ENCODE data around the gene ACCS. TPM values are rescaled to one million over a fixed set of nuclear protein-coding genes. Genes with fewer than 3 reads are reported as not detected.

ACCS gene
- polyA plus RNA-seq, 4 donors, result 7.0 to 62.6 (median 30.8) TPM

GRCh38 chr11:44088377-44088776 lies 22.3 kb downstream of the ACCS start:
- DNase-seq, result no peak
- FAIRE-seq, result no peak
- Histone ChIP-seq H3K4me3 (ENCODE audit: low read depth in 1 of 3, low read length in 3 of 3) (no peak overlapping the region), H3K9me3 (ENCODE audit: control insufficient read depth in 2 of 2, insufficient read depth in 1 of 2, low read depth in 1 of 2, low read length in 1 of 2) (peaks cover 0 to 3% of the 10 kb centered on the region in 2 donors), H3K4me1 (ENCODE audit: control insufficient read depth in 3 of 3, insufficient read depth in 2 of 3, low read depth in 1 of 3, low read length in 2 of 3) (no peaks in the 10 kb centered on the region), H3K36me3 (ENCODE audit: control insufficient read depth in 3 of 3, insufficient read depth in 2 of 3, low read depth in 1 of 3, low read length in 3 of 3) (peaks cover 0 to 7% (median 0%) of the 10 kb centered on the region in 3 donors), H3K27ac (ENCODE audit: low read depth in 1 of 3, low read length in 2 of 3) (no peak overlapping the region), H3K27me3 (ENCODE audit: control insufficient read depth in 3 of 3, insufficient read depth in 3 of 3, low read length in 3 of 3) (no peaks in the 10 kb centered on the region)
- WGBS, 3 donors, result 78 to 97% (median 84%) methylated on average over 4 of the region's 4 CpGs

- H3K27ac ChIP-seq (ENCODE audit: low read depth in 1 of 3, low read length in 2 of 3), result no peak overlapping the region
- no peak for DNase-seq
- no peak overlapping the region for H3K4me3 ChIP-seq (ENCODE audit: low read depth in 1 of 3, low read length in 3 of 3)
- peaks cover 0 to 3% (median 0%) of the 10 kb centered on the region in 3 donors for H3K36me3 ChIP-seq (ENCODE audit: control insufficient read depth in 3 of 3, insufficient read depth in 2 of 3, low read depth in 1 of 3, low read length in 3 of 3)
- no peaks in the 10 kb centered on the region for H3K27me3 ChIP-seq (ENCODE audit: control insufficient read depth in 3 of 3, insufficient read depth in 3 of 3, low read length in 3 of 3)
- H3K4me1 ChIP-seq (ENCODE audit: control insufficient read depth in 3 of 3, insufficient read depth in 2 of 3, low read depth in 1 of 3, low read length in 2 of 3), result no peaks in the 10 kb centered on the region
- 87 to 93% (median 93%) methylated on average over 4 of the region's 4 CpGs for WGBS, 3 donors
- H3K9me3 ChIP-seq (ENCODE audit: control insufficient read depth in 2 of 2, insufficient read depth in 1 of 2, low read depth in 1 of 2, low read length in 1 of 2), result peaks cover 0 to 3% of the 10 kb centered on the region in 2 donors
- FAIRE-seq, result no peak
Observed at GRCh38 chr11:44088871-44089270, 22.8 kb downstream of the ACCS start.

GRCh38 chr11:44090539-44090938 lies 24.5 kb downstream of the ACCS start:
- FAIRE-seq (no peak), DNase-seq (no peak)
- no peak overlapping the region for H3K27ac ChIP-seq (ENCODE audit: low read depth in 1 of 3, low read length in 2 of 3)
- no peaks in the 10 kb centered on the region for H3K27me3 ChIP-seq (ENCODE audit: control insufficient read depth in 3 of 3, insufficient read depth in 3 of 3, low read length in 3 of 3)
- H3K9me3 ChIP-seq (ENCODE audit: control insufficient read depth in 2 of 2, insufficient read depth in 1 of 2, low read depth in 1 of 2, low read length in 1 of 2), result no peaks in the 10 kb centered on the region
- WGBS, 3 donors, result 90 to 95% (median 91%) methylated on average over 1 of the region's 1 CpG
- no peaks in the 10 kb centered on the region for H3K36me3 ChIP-seq (ENCODE audit: control insufficient read depth in 3 of 3, insufficient read depth in 2 of 3, low read depth in 1 of 3, low read length in 3 of 3)
- no peaks in the 10 kb centered on the region for H3K4me1 ChIP-seq (ENCODE audit: control insufficient read depth in 3 of 3, insufficient read depth in 2 of 3, low read depth in 1 of 3, low read length in 2 of 3)
- H3K4me3 ChIP-seq (ENCODE audit: low read depth in 1 of 3, low read length in 3 of 3), result no peak overlapping the region

GRCh38 chr11:44094260-44094868 lies 28.3 kb downstream of the ACCS start:
- H3K4me3 ChIP-seq (ENCODE audit: low read depth in 1 of 3, low read length in 3 of 3), result no peak overlapping the region
- FAIRE-seq, result no peak
- 25 to 28% (median 25%) methylated on average over 11 of the region's 11 CpGs for WGBS, 3 donors

DNA sequence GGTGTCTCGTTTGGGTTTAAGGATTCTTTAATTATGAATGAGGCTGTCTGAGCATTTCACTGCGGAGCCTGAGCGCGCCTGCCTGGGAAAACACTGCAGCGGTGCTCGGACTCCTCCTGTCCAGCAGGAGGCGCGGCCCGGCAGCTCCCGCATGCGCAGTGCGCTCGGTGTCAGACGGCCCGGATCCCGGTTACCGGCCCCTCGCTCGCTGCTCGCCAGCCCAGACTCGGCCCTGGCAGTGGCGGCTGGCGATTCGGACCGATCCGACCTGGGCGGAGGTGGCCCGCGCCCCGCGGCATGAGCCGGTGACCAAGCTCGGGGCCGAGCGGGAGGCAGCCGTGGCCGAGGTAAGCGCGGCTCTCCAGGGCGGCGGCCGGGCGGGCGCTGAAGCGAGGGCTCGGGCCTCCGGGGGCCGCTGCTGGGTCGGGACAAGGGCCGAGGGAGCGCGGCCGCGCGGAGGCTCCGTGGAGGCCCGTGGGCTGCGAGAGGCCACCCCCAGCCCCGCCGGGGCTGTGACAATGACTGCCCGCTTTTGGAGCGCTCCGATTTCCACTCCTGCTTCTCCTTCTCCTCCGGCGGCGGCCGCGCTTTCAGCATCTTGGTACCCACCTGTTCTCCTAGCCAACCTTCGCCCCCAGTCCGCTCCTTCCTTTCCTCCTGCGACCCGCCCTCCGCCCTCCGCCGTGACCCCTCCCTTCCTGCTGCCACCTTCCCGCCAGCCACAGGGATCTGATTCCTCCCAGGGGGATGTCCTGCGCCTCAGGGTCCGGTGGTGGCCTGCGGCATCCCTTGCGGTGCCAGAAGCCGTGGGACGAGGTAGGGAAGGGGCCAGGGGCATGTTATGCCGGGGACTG lies 29.7 kb downstream of the ACCS start, which contains the start of gene EXT2:
Gene EXT2 (plus strand): TSS at position 173 of the 854 bp plus-strand sequence. CDS start 12,035 bp downstream, outside the sequence.
- DNase-seq (peak; percentile 83 to 93), FAIRE-seq (no peak)
- peaks cover 3 to 4% (median 3%) of the 10 kb centered on the region in 3 donors for H3K36me3 ChIP-seq (ENCODE audit: control insufficient read depth in 3 of 3, insufficient read depth in 2 of 3, low read depth in 1 of 3, low read length in 3 of 3)
- WGBS, 3 donors, result 0 to 1% (median 0%) methylated on average over 47 to 83 of the region's 83 CpGs
- peak within 1 kb of the TSS; percentile 75 to 95 (median 81) for H3K4me3 ChIP-seq (ENCODE audit: low read depth in 1 of 3, low read length in 3 of 3)
- H3K27me3 ChIP-seq (ENCODE audit: control insufficient read depth in 3 of 3, insufficient read depth in 3 of 3, low read length in 3 of 3), result no peaks in the 10 kb centered on the region
- peak within 1 kb of the TSS; percentile 53 to 84 (median 79) for H3K27ac ChIP-seq (ENCODE audit: low read depth in 1 of 3, low read length in 2 of 3)
- peaks cover 0 to 4% of the 10 kb centered on the region in 2 donors for H3K9me3 ChIP-seq (ENCODE audit: control insufficient read depth in 2 of 2, insufficient read depth in 1 of 2, low read depth in 1 of 2, low read length in 1 of 2)
- peaks cover 0 to 6% (median 3%) of the 10 kb centered on the region in 3 donors for H3K4me1 ChIP-seq (ENCODE audit: control insufficient read depth in 3 of 3, insufficient read depth in 2 of 3, low read depth in 1 of 3, low read length in 2 of 3)

More at GRCh38 chr11:44094260-44094868, 28.3 kb downstream of the ACCS start:
- Histone ChIP-seq H3K27me3 (ENCODE audit: control insufficient read depth in 3 of 3, insufficient read depth in 3 of 3, low read length in 3 of 3) (no peaks in the 10 kb centered on the region), H3K9me3 (ENCODE audit: control insufficient read depth in 2 of 2, insufficient read depth in 1 of 2, low read depth in 1 of 2, low read length in 1 of 2) (no peaks in the 10 kb centered on the region), H3K4me1 (ENCODE audit: control insufficient read depth in 3 of 3, insufficient read depth in 2 of 3, low read depth in 1 of 3, low read length in 2 of 3) (peaks cover 0 to 6% (median 3%) of the 10 kb centered on the region in 3 donors), H3K27ac (ENCODE audit: low read depth in 1 of 3, low read length in 2 of 3) (no peak overlapping the region), H3K36me3 (ENCODE audit: control insufficient read depth in 3 of 3, insufficient read depth in 2 of 3, low read depth in 1 of 3, low read length in 3 of 3) (no peaks in the 10 kb centered on the region)
- DNase-seq, result peak; percentile 84 to 85

- peak; percentile 54 to 69 for DNase-seq
- Histone ChIP-seq H3K4me1 (ENCODE audit: control insufficient read depth in 3 of 3, insufficient read depth in 2 of 3, low read depth in 1 of 3, low read length in 2 of 3) (peaks cover 0 to 6% (median 3%) of the 10 kb centered on the region in 3 donors), H3K27ac (ENCODE audit: low read depth in 1 of 3, low read length in 2 of 3) (peak overlapping the region; percentile 12 to 64 (median 53)), H3K4me3 (ENCODE audit: low read depth in 1 of 3, low read length in 3 of 3) (peak overlapping the region; percentile 75 to 95 (median 81)), H3K27me3 (ENCODE audit: control insufficient read depth in 3 of 3, insufficient read depth in 3 of 3, low read length in 3 of 3) (no peaks in the 10 kb centered on the region), H3K36me3 (ENCODE audit: control insufficient read depth in 3 of 3, insufficient read depth in 2 of 3, low read depth in 1 of 3, low read length in 3 of 3) (peaks cover 3 to 4% (median 3%) of the 10 kb centered on the region in 3 donors), H3K9me3 (ENCODE audit: control insufficient read depth in 2 of 2, insufficient read depth in 1 of 2, low read depth in 1 of 2, low read length in 1 of 2) (peaks cover 0 to 4% of the 10 kb centered on the region in 2 donors)
- no peak for FAIRE-seq
- 4 to 14% (median 10%) methylated on average over 17 to 18 of the region's 18 CpGs for WGBS, 3 donors
Observed at GRCh38 chr11:44096360-44097185, 30.5 kb downstream of the ACCS start.

- Histone ChIP-seq H3K27ac (ENCODE audit: low read depth in 1 of 3, low read length in 2 of 3) (no peak overlapping the region), H3K27me3 (ENCODE audit: control insufficient read depth in 3 of 3, insufficient read depth in 3 of 3, low read length in 3 of 3) (no peaks in the 10 kb centered on the region), H3K4me1 (ENCODE audit: control insufficient read depth in 3 of 3, insufficient read depth in 2 of 3, low read depth in 1 of 3, low read length in 2 of 3) (peaks cover 0 to 6% (median 3%) of the 10 kb centered on the region in 3 donors), H3K4me3 (ENCODE audit: low read depth in 1 of 3, low read length in 3 of 3) (no peak overlapping the region), H3K9me3 (ENCODE audit: control insufficient read depth in 2 of 2, insufficient read depth in 1 of 2, low read depth in 1 of 2, low read length in 1 of 2) (peaks cover 0 to 4% of the 10 kb centered on the region in 2 donors), H3K36me3 (ENCODE audit: control insufficient read depth in 3 of 3, insufficient read depth in 2 of 3, low read depth in 1 of 3, low read length in 3 of 3) (peaks cover 3 to 4% (median 3%) of the 10 kb centered on the region in 3 donors)
- FAIRE-seq, result no peak
- WGBS, 3 donors, result 84 to 98% (median 87%) methylated on average over 2 of the region's 2 CpGs
- DNase-seq, result no peak
Observed at GRCh38 chr11:44097821-44098220, 31.8 kb downstream of the ACCS start.

DNA sequence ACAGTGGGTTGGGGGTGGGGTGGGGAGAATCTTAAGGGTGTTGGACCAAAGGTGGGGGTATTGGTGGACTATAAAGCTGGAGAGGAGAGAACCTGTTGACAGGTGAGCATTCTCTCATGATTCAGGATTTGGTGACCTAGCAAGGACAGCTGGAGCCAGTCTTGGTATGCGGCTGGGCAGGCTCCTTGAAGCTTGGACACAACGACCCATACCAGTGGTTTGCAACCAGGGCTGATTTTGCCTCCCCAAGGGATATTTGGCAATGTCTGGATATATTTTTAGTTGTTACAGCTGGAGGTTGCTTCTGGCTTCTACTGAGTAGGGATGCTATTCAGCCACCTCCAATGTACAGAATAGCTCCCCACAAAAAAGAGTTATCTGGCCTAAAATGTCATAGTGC lies 35.0 kb downstream of the ACCS start:
- DNase-seq, result no peak
- Histone ChIP-seq H3K4me1 (ENCODE audit: control insufficient read depth in 3 of 3, insufficient read depth in 2 of 3, low read depth in 1 of 3, low read length in 2 of 3) (peaks cover 0 to 6% (median 3%) of the 10 kb centered on the region in 3 donors), H3K4me3 (ENCODE audit: low read depth in 1 of 3, low read length in 3 of 3) (no peak overlapping the region), H3K9me3 (ENCODE audit: control insufficient read depth in 2 of 2, insufficient read depth in 1 of 2, low read depth in 1 of 2, low read length in 1 of 2) (peaks cover 0 to 4% of the 10 kb centered on the region in 2 donors), H3K27me3 (ENCODE audit: control insufficient read depth in 3 of 3, insufficient read depth in 3 of 3, low read length in 3 of 3) (no peaks in the 10 kb centered on the region), H3K36me3 (ENCODE audit: control insufficient read depth in 3 of 3, insufficient read depth in 2 of 3, low read depth in 1 of 3, low read length in 3 of 3) (peaks cover 3 to 5% (median 4%) of the 10 kb centered on the region in 3 donors), H3K27ac (ENCODE audit: low read depth in 1 of 3, low read length in 2 of 3) (no peak overlapping the region)
- WGBS, 3 donors, result 90 to 97% (median 92%) methylated on average over 2 of the region's 2 CpGs
- FAIRE-seq, result no peak
